Heart right ventricle (tissue), 16 donors: ENCODE measurements around the gene ZNF680. TPM values are rescaled to one million over a fixed set of nuclear protein-coding genes. Genes with fewer than 3 reads are reported as not detected.

Source experiments
- ATAC-seq, 8 donors: fragments of 200-7000 bp; cut with Tn5 transposase; one replicate each; pipeline ENCODE4 v1.9.1; 2020; ENCODE audit warnings: mild to moderate bottlenecking in 8 of 8, moderate library complexity in 8 of 8, moderate number of reproducible peaks in 1 of 8
- DNase-seq, 2 donors: peaks; one replicate each; pipeline ENCODE4 v3.0.0-alpha.2; 2020
- H3K27ac ChIP-seq, 10 donors: fragments of 200-600 bp; sonication (generic) in 2 of 10; one replicate each; pipeline versions ENCODE4 v1.5.0 to v1.8.0; 2020 to 2022; ENCODE audit warnings: mild to moderate bottlenecking in 3 of 10
- H3K27me3 ChIP-seq, 7 donors: fragments of 200-600 bp; one replicate each; pipeline ENCODE4 v1.8.0; 2021 to 2022; ENCODE audit warnings: mild to moderate bottlenecking in 2 of 7
- H3K36me3 ChIP-seq, 9 donors: fragments of 200-600 bp; sonication (generic) in 1 of 9; one replicate each; pipeline versions ENCODE4 v1.5.0 to v1.8.0; 2020 to 2022; ENCODE audit warnings: mild to moderate bottlenecking in 2 of 9
- H3K4me1 ChIP-seq, 9 donors: fragments of 200-600 bp; sonication (generic) in 1 of 9; one replicate each; pipeline versions ENCODE4 v1.5.0 to v1.8.0; 2020 to 2022; ENCODE audit warnings: mild to moderate bottlenecking in 4 of 9
- H3K4me3 ChIP-seq, 10 donors: fragments of 200-600 bp; sonication (generic) in 2 of 10; one replicate each; pipeline versions ENCODE4 v1.5.0 to v1.8.0; 2020 to 2022; ENCODE audit warnings: mild to moderate bottlenecking in 7 of 10, moderate library complexity in 2 of 10
- H3K9me3 ChIP-seq, 11 donors: fragments of 200-600 bp in 10 of 11; sonication (generic) in 2 of 11; one replicate each; pipeline versions ENCODE4 v1.5.0 to v1.8.0; 2013 to 2022; ENCODE audit warnings: mild to moderate bottlenecking in 2 of 11, control low read depth in 1 of 11, moderate library complexity in 1 of 11
- CTCF ChIP-seq, 9 donors: fragments of 200-600 bp; sonication (generic) in 2 of 9; IDR thresholded peaks; one replicate each; pipeline versions ENCODE4 v1.5.0 to v1.8.0; 2021 to 2022; ENCODE audit warnings: antibody characterized with exemption in 9 of 9, mild to moderate bottlenecking in 5 of 9, moderate library complexity in 1 of 9
- WGBS, 2 donors: extraction: QIAGEN DNeasy Blood & Tissue Kit; methylation state at CpG; one replicate each; pipeline ENCODE4 v1.1.7; 2013; ENCODE audit warnings: inconsistent platforms in 1 of 2; 5-methylcytosine and 5-hydroxymethylcytosine counted together
- intact Hi-C, 10 donors: fragments of 100-400 bp; cut with DNase I; formaldehyde crosslinking; loops; one replicate each; pipeline versions ENCODE4 v1.11.1 to v1.14.2; 2022
- polyA plus RNA-seq, 2 donors: library from polyadenylated mRNA; stranded (reverse); fragments of 200-250 nt; gene quantifications; one replicate each; pipeline ENCODE4 v1.2.3, GENCODE V29; 2013
- total RNA-seq, 10 donors: library from RNA; stranded (reverse); fragmentation: NEBNext Ultra II Directional in 3 of 10; extraction: Animal tissue kit (Norgen Biotek cat#: 25700) in 3 of 10; gene quantifications; one replicate each; pipeline versions ENCODE4 v1.2.1 to v1.2.4, GENCODE V29; 2021 to 2023
- donor health status: Arrhythmogenic right ventricular cardiomyopathy.
- donor health status: ischemic (EF 13 %, LVEDD 7.1; RV severe dilation, severe dysfunction).
- donor health status: healthy with polysubstance abuse.
- donor health status: DM: no; HTN: yes; CAD: no.
- donor health status: DM: no; HTN: no; CAD: no.
- donor health status: ischemic (EF 25% LVEDD 6.9; RV normal size, moderate dysfunction).
- donor health status: ischemic (EF 25% LVEDD 5.7; RV mildly dilated, moderate dysfunction).
- donor health status: healthy.
- donor health status: DM: yes; HTN: yes; CAD: no.
- donor health status: Ischemic cardiomyopathy.
- donor health status: ischemic (EF 35%, LVEDD 5.7; RV mildly dilated, moderate dysfunction).
- donor health status: nonischemic (EF 11% LVEDD 7.7; RV severe dilation, severe dysfunction).
- donor health status: DM: yes; HTN: yes; CAD: no.
- donor health status: PGD.
- donor health status: ischemic (EF 29% LVEDD 5.4; RV normal size, mild dysfunction).
- donor health status: nonischemic (EF 23%, LVEDD 6.1; RV moderate dilation, normal function).

The ZNF680 gene
- total and polyA plus RNA-seq, 12 donors: 2.9 to 28.7 (median 20.6) TPM

DNA sequence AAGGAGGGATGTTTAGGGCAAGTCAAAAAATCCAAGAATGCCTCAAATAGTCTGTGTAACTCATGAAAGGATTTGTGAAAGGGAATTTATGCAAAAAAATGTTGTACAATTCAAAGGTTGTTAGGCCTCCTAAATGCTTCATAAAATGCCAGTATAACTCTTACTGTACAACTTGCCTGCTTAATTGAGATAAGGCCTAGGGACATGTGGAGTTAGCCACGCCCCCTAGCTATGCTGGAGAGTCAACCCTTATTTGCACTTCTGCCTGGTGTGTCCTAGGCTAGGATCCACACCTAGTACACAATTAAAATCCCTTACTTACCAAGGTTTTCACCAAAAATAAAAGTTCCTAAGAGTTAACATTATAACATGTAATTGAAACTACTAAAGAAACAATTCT, 77.2 kb downstream of the ZNF680 start:
- Histone ChIP-seq H3K4me1 (no peaks in the 10 kb centered on the region), H3K4me3 (no peak overlapping the region), H3K36me3 (no peaks in the 10 kb centered on the region), H3K27me3 (no peaks in the 10 kb centered on the region), H3K9me3 (peaks cover 0 to 62% (median 0%) of the 10 kb centered on the region in 11 donors), H3K27ac (no peak overlapping the region)
- TF ChIP-seq CTCF (IDR thresholded peaks at IDR 0.05): no peak
- whole genome bisulfite sequencing, 2 donors: 68 to 79% methylated on average over 1 of the region's 1 CpG
- intact Hi-C loops: no loop called here
- no peak for DNase-seq
- no peak for ATAC-seq

Other genes starting within 250 kb of the ZNF680 start
- gene ZNF736, start 249.1 kb downstream of the ZNF680 start, total RNA-seq: 1 to 10 TPM; 4.4 to 8.4 (median 6.4) TPM
- gene ZNF736, start 249.1 kb downstream of the ZNF680 start, polyA plus RNA-seq: 1 to 10 TPM in 1 of 2 donors, under 1 TPM in 1; 0.93 to 6.4 TPM
- gene ZNF107, start 103.1 kb upstream of the ZNF680 start, total RNA-seq: 1 to 10 TPM; 1.3 to 2.8 (median 1.9) TPM
- 1 to 10 TPM in 1 of 2 donors, under 1 TPM in 1; 0.75 to 1.7 TPM for gene ZNF107, start 103.1 kb upstream of the ZNF680 start, polyA plus RNA-seq
- gene ZNF138, start 231.4 kb upstream of the ZNF680 start, total RNA-seq: 1 to 10 TPM; 3.9 to 6.7 (median 5.1) TPM
- gene ZNF138, start 231.4 kb upstream of the ZNF680 start, polyA plus RNA-seq: 1 to 10 TPM; 1.4 to 9.1 TPM